SK-N-SH (cell line): Measurements from ENCODE around the gene DGKD. TPM values are rescaled to one million over a fixed set of nuclear protein-coding genes. Genes with fewer than 3 reads are reported as not detected.

Experiments
- CTCF ChIA-PET: fragments of 300-600, 350-600 bp; formaldehyde crosslinking; extraction: SDS; loops from one replicate; lab custom pipeline; 2021; lab: Yijun Ruan, JAX
- POLR2A ChIA-PET: fragments of 350-600 bp; sonication (Branson Sonifier 250); formaldehyde crosslinking; extraction: SDS; loops from one replicate; lab custom pipeline; 2020; ENCODE audit warnings: antibody characterized with exemption, inconsistent platforms; lab: Yijun Ruan, JAX
- DNase-seq: peaks from one replicate; pipeline ENCODE4 v3.0.0; 2012
- H2AFZ ChIP-seq: fragments of 200-600 bp; sonication (generic); 2 replicates; pipeline ENCODE4 v1.8.1; 2016; ENCODE audit warnings: antibody characterized with exemption, mild to moderate bottlenecking, low read depth
- H3F3A ChIP-seq: fragments of 200-600 bp; sonication (generic); replicated peaks from 2 replicates; pipeline ENCODE3; 2016; ENCODE audit warnings: antibody characterized with exemption, mild to moderate bottlenecking; ENCODE audit not compliant: insufficient read depth
- H3K27ac ChIP-seq, 2 experiments: fragments of 200-500 bp in 1 of 2; fragments of 200-600 bp in 1 of 2; sonication (Bioruptor generic) in 1 of 2; sonication (generic), shearing (Covaris generic) in 1 of 2; 2 replicates each; pipeline versions ENCODE4 v1.5.1 to v1.6.1; 2014 to 2016; ENCODE audit warnings: low read depth in 2 of 2, inconsistent platforms in 1 of 2, low read length in 1 of 2, mild to moderate bottlenecking in 1 of 2, mixed read lengths in 1 of 2
- H3K27me3 ChIP-seq: fragments of 200-600 bp; sonication (generic), shearing (Covaris generic); 2 replicates; pipeline ENCODE4 v1.6.1; 2016; ENCODE audit warnings: mixed run types; ENCODE audit not compliant: insufficient read depth
- H3K36me3 ChIP-seq, 2 experiments: fragments of 200-500 bp in 1 of 2; fragments of 200-600 bp in 1 of 2; sonication (Bioruptor generic) in 1 of 2; sonication (generic) in 1 of 2; replicated peaks in 1 of 2; 2 replicates each; pipeline versions ENCODE3 to v1.5.1; 2014 to 2016; ENCODE audit warnings: low read length in 1 of 2, mild to moderate bottlenecking in 1 of 2; ENCODE audit not compliant: insufficient read depth in 2 of 2, control insufficient read depth in 1 of 2
- H3K4me1 ChIP-seq, 2 experiments: fragments of 200-500 bp in 1 of 2; fragments of 200-600 bp in 1 of 2; sonication (Bioruptor generic) in 1 of 2; sonication (generic), shearing (Covaris generic) in 1 of 2; 2 replicates each; pipeline versions ENCODE4 v1.5.1 to v1.6.1; 2014 to 2016; ENCODE audit warnings: low read depth in 1 of 2, low read length in 1 of 2, mixed run types in 1 of 2; ENCODE audit not compliant: insufficient read depth in 2 of 2, control insufficient read depth in 1 of 2
- H3K4me2 ChIP-seq: fragments of 200-600 bp; sonication (generic), shearing (Covaris generic); 2 replicates; pipeline ENCODE4 v1.6.1; 2017; ENCODE audit warnings: mixed run types
- H3K4me3 ChIP-seq, 2 experiments: fragments of 200-500 bp in 1 of 2; fragments of 200-600 bp in 1 of 2; sonication (Bioruptor generic) in 1 of 2; sonication (generic), shearing (Covaris generic) in 1 of 2; 2 replicates each; pipeline versions ENCODE4 v1.5.1 to v1.8.1; 2014 to 2016; ENCODE audit warnings: low read depth in 2 of 2, inconsistent platforms in 1 of 2, low read length in 1 of 2, mild to moderate bottlenecking in 1 of 2, mixed read lengths in 1 of 2, moderate library complexity in 1 of 2
- H3K79me2 ChIP-seq: fragments of 200-600 bp; sonication (generic); 2 replicates; pipeline ENCODE4 v1.8.1; 2017; ENCODE audit warnings: mild to moderate bottlenecking; ENCODE audit not compliant: insufficient read depth
- H3K9ac ChIP-seq: fragments of 200-600 bp; sonication (generic); 2 replicates; pipeline ENCODE4 v1.6.1; 2017; ENCODE audit warnings: mixed run types
- H3K9me2 ChIP-seq: fragments of 200-600 bp; sonication (generic); 2 replicates; pipeline ENCODE4 v1.6.1; 2017; ENCODE audit warnings: mixed run types
- H3K9me3 ChIP-seq: fragments of 200-600 bp; sonication (generic); 2 replicates; pipeline ENCODE4 v1.6.1; 2017; ENCODE audit warnings: mixed run types, mild to moderate bottlenecking, moderate library complexity
- H4K20me1 ChIP-seq: fragments of 200-600 bp; sonication (generic); 2 replicates; pipeline ENCODE4 v1.6.1; 2017; ENCODE audit warnings: mild to moderate bottlenecking, mixed run types; ENCODE audit not compliant: insufficient read depth
- CTCF ChIP-seq: fragments of 200-600 bp; sonication (generic); IDR thresholded peaks from 2 replicates; pipeline ENCODE4 v1.6.1; 2017; ENCODE audit warnings: antibody characterized with exemption, mild to moderate bottlenecking, moderate library complexity
- ELF1 ChIP-seq: IDR thresholded peaks from 2 replicates; pipeline ENCODE4 v1.4.0; 2012
- EP300 ChIP-seq, 2 experiments: IDR thresholded peaks; 2 replicates each; pipeline versions ENCODE4 v1.4.0 to v1.6.1; 2012; ENCODE audit warnings: borderline replicate concordance in 1 of 2, low read depth in 1 of 2, low read length in 1 of 2
- EZH2phosphoT487 ChIP-seq: fragments of 200-600 bp; sonication (generic); IDR thresholded peaks from 2 replicates; pipeline ENCODE4 v1.6.1; 2017; ENCODE audit warnings: low read depth, mixed run types, mild to moderate bottlenecking, antibody characterized with exemption, moderate library complexity, borderline replicate concordance
- FOXJ3 ChIP-seq: sonication (generic); formaldehyde crosslinking; IDR thresholded peaks from 2 replicates; pipeline ENCODE4 v1.5.1; 2020; ENCODE audit warnings: mild to moderate bottlenecking, missing genetic modification reagents
- FOXM1 ChIP-seq: IDR thresholded peaks from 2 replicates; pipeline ENCODE4 v1.4.0; 2012; ENCODE audit warnings: low read depth, mild to moderate bottlenecking
- GABPA ChIP-seq: IDR thresholded peaks from 2 replicates; pipeline ENCODE4 v1.4.0; 2012; ENCODE audit warnings: low read depth, mild to moderate bottlenecking
- GATA2 ChIP-seq: sonication (generic); formaldehyde crosslinking; IDR thresholded peaks from 2 replicates; pipeline ENCODE4 v1.5.0; 2020; ENCODE audit warnings: mild to moderate bottlenecking, missing genetic modification reagents
- IRF3 ChIP-seq: fragments of 150-350 bp; IDR thresholded peaks from 2 replicates; pipeline ENCODE4 v1.6.1; 2016; ENCODE audit warnings: mild to moderate bottlenecking, low read depth, low read length
- MEF2A ChIP-seq: IDR thresholded peaks from 2 replicates; pipeline ENCODE4 v1.4.0; 2012; ENCODE audit warnings: low read depth, borderline replicate concordance
- RCOR1 ChIP-seq: fragments of 150-350 bp; IDR thresholded peaks from 2 replicates; pipeline ENCODE4 v1.6.1; 2017; ENCODE audit warnings: antibody characterized with exemption, low read length
- RXRA ChIP-seq: IDR thresholded peaks from 2 replicates; pipeline ENCODE4 v1.4.0; 2012; ENCODE audit warnings: low read depth, mild to moderate bottlenecking, borderline replicate concordance
- SMC3 ChIP-seq: IDR thresholded peaks from 2 replicates; pipeline ENCODE4 v1.6.1; 2012; ENCODE audit warnings: low read depth, low read length, improper control_type of control experiment
- TCF12 ChIP-seq: IDR thresholded peaks from 2 replicates; pipeline ENCODE4 v1.4.0; 2012
- USF2 ChIP-seq: fragments of 150-350 bp; IDR thresholded peaks from 2 replicates; pipeline ENCODE4 v1.6.1; 2017; ENCODE audit warnings: antibody characterized with exemption, low read length, low read depth, borderline replicate concordance
- YY1 ChIP-seq: IDR thresholded peaks from 2 replicates; pipeline ENCODE4 v1.4.0; 2012; ENCODE audit warnings: low read depth, mild to moderate bottlenecking
- WGBS: methylation state at CpG from one replicate; pipeline ENCODE4 v1.1.6; 2017; ENCODE audit warnings: low lambda C conversion rate; 5-methylcytosine and 5-hydroxymethylcytosine counted together
- polyA plus RNA-seq, 3 experiments: library from polyadenylated mRNA; depleted of rRNA; stranded (reverse); fragments of >200 nt; gene quantifications; 2 replicates each; pipeline ENCODE4 v1.2.3, GENCODE V29; 2012

Gene DGKD
- polyA plus RNA-seq, 1 of the 3 experiments (the other 2 are of a cell fraction), result 21.7 TPM

GRCh38 chr2:233453916-233454315 lies 99.6 kb downstream of the DGKD start:
- Histone ChIP-seq H3K9me3 (no peaks in the 10 kb centered on the region), H3K4me2 (no peak overlapping the region), H3K9ac (no peak overlapping the region), H3K79me2 (no peaks in the 10 kb centered on the region), H3K27me3 (no peaks in the 10 kb centered on the region), H3F3A (no peaks in the 10 kb centered on the region), H3K36me3 (peaks cover 3 to 59% of the 10 kb centered on the region in 2 experiments), H3K27ac (no peak overlapping the region), H3K9me2 (no peaks in the 10 kb centered on the region), H3K4me1 (no peaks in the 10 kb centered on the region), H2AFZ (no peak overlapping the region), H3K4me3 (no peak overlapping the region), H4K20me1 (no peaks in the 10 kb centered on the region)
- POLR2A ChIA-PET, result no interaction called here
- 99% methylated on average over 8 of the region's 8 CpGs for WGBS
- no peak for TF ChIP-seq RXRA
- no peak for TF ChIP-seq CTCF
- no peak for TF ChIP-seq TCF12
- no peak for TF ChIP-seq FOXM1
- no peak for TF ChIP-seq SMC3
- TF ChIP-seq GABPA, result no peak
- no peak for TF ChIP-seq USF2
- no peak for TF ChIP-seq ELF1
- no peak for TF ChIP-seq FOXJ3
- no peak for TF ChIP-seq RCOR1
- no peak for TF ChIP-seq EP300 (IDR thresholded peaks at IDR 0.05; ENCODE audit: borderline replicate concordance in 1 of 2, low read depth in 1 of 2, low read length in 1 of 2)
- no peak for TF ChIP-seq IRF3
- TF ChIP-seq MEF2A, result no peak
- no peak for TF ChIP-seq GATA2 (CRISPR knock-in tag)
- TF ChIP-seq YY1, result no peak
- no peak for TF ChIP-seq EZH2phosphoT487
- no peak for DNase-seq
- CTCF ChIA-PET, result interaction anchor here (1.6 kb wide), 1 partner anchor 11 kb away, joined by 8 read pairs; no protein-coding TSS in a partner anchor
